GM21381 (cell line): ENCODE measurements around the gene KCTD19.

Experiments used
- ATAC-seq: cut with Tn5 transposase; IDR thresholded peaks from one replicate; pipeline ENCODE4 v1.9.1; 2021; ENCODE audit warnings: mild to moderate bottlenecking, moderate library complexity; ENCODE audit not compliant: unreplicated experiment

The KCTD19 gene

DNA sequence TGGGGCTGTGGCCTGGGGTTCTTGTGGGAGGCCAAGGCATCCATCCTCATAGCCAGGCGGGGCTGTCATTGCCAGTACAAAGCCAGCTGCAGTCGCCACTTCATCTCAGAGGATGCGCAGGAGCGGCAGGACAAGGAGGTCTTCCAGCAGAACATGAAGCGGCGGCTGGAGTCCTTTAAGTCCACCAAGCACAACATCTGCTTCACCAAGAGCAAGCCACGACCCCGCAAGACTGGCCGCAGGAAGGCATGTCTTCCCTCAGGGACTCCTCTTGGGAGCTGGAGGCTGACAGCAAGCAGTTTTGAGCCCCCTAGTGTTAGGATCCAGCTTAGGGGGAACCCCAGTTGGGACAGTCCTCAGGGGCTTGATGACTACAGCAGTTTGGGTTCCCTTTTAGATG lies 62.3 kb downstream of the KCTD19 start:
- no peak for ATAC-seq

DNA sequence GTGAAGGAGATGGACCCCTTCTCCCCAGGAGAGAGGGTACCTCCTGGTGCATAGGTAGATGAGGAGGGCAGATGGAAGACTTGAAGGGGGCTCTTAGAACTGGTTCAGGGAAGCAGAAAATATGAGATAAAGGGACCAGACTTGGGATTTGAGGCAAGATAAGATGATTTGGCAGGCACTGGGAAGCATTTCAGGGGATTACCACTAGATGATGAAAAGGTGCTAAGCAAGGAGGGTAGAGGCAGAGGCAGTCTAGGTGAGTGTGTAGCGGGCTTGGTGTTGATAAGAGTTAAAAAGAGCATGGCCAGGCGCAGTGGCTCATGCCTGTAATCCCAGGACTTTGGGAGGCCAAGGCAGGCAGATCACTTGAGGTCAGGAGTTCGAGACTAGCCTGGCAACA lies 63.3 kb downstream of the KCTD19 start:
- ATAC-seq, result no peak

DNA sequence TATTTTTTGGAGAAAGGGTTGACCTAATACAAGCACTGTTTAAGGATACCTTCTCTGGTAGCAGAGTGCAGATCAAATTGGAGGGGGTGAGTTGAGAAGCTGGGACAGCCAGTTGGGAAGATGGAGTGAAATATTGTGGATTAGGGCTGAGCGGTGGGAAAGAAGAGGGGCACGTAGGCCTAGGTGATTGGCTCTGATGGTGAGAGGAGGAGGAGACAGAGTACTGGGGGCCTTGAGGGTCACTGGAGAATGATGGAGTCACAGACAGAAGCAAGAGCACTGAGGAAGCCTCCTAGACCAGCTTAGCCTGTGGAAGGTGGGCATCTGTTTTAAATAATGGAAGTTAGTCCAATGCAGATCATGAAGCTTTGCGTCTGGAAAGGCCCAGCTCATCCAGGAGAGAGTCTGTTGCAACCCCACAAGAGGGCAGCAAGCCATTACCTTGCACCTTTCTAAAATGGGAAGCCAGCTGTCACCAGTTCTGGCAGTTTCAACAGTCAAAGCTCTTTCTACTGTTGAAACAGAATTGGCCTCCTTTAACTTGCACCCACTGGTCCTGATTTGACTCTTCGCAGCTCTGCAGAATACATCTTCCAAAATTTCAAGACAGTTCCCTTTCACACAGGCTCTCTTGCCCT lies 66.0 kb downstream of the KCTD19 start:
- no peak for ATAC-seq

DNA sequence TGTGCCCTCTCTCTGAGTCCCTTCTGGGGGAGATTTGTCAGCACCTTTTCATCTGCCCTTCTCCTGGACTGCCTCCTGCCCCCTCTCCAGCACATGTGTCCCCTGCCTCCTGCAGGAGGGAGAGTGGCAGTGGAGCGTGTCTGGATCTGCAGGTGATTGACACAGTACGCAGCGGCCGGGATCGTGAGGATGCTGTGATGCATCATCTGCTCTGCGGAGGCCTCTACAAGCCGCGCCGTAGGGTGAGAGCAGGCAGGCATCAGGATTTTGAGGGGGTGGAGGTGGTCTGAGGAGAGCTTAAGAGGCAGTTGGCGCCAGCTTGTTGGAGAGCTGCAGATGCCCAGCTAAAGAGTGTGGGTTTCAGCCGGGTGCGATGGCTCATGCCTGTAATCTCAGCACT lies 66.8 kb downstream of the KCTD19 start:
- ATAC-seq, result no peak

DNA sequence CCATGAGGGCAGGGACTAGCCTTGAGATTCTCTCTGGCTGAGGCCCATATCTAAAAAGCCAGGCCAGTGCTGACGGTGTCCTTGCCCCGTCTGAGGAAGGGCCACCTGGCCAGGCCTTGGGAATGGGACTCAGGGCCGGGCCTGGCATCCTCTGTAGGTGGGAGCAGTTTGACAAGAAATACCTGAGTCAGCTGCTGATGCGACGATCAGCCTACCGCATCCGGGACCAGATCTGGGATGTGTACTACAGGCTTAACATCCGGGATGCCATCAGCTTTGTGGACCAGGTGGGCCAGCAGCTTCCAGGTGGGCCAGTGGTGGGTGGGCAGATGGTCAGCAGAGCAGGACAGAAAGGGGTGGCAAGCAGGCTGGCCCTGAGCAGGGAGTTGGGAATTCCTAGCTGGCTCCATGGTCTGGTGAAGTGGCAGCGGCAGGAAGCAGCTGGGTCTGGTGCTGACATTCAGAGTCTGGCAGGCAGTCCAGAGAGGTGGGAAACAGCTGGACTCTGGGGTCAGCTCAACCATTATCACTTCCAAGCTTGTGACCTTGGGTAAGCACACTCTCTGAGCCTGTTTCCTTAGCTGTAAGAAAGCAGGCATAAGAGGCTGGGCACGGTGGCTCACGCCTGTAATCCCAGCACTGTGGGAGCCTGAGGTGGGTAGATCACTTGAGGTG lies 68.2 kb downstream of the KCTD19 start:
- no peak for ATAC-seq

DNA sequence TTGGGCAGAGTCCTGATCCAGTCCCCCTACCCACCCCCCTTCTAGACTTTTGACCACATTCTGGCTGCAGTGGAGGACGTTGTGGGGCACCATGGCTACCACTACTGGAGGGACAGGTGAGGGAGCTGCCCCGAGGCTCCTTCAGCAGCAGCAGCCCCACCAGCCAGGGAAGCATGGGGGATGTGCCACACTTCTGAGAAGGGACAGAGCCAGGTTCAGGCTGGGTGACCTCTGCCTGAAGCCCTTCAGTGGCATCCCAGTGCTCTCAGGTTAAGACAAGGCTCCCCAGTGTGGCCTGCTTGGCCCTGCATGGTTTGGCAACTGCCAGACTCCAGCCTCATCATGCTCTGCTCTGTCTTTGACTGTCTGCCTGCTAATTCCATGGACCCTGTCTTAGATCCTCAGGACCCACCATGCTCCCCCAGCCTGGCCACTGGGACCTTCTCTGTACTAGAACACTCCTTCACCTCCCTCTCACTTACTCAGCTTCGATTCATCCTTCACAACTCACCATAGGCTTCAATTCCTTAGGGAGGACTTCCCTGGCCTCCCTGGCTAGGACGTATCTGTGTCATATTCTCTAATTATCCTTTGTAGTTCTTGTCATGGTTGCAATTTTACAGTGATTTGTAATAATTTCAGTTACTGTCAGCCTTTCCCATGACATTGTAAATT lies 68.9 kb downstream of the KCTD19 start:
- ATAC-seq, result no peak

DNA sequence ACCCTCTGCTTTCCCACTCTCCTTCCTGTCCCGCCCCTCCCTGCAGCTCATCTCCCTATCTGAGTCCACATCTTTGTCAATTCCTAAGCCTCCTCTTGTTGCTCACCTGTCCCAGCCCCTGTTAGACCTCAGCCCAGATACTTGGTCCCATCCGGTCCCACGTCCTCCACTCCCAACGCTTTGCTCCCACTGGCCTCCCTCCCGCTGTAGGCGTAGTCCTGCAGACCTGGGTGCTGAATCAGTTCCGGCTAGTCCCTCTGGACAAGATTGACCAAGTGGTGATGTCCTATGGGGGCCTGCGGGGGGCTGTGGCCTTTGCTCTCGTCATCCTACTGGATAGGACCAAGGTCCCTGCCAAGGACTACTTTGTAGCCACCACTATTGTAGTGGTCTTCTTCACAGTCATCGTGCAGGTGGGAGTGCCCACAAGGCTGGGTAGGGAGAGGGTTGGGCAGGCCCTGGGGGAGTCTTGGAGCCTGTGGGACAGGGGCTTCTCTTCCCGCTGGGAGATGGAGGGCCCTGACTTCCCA lies 69.8 kb downstream of the KCTD19 start:
- no peak for ATAC-seq

DNA sequence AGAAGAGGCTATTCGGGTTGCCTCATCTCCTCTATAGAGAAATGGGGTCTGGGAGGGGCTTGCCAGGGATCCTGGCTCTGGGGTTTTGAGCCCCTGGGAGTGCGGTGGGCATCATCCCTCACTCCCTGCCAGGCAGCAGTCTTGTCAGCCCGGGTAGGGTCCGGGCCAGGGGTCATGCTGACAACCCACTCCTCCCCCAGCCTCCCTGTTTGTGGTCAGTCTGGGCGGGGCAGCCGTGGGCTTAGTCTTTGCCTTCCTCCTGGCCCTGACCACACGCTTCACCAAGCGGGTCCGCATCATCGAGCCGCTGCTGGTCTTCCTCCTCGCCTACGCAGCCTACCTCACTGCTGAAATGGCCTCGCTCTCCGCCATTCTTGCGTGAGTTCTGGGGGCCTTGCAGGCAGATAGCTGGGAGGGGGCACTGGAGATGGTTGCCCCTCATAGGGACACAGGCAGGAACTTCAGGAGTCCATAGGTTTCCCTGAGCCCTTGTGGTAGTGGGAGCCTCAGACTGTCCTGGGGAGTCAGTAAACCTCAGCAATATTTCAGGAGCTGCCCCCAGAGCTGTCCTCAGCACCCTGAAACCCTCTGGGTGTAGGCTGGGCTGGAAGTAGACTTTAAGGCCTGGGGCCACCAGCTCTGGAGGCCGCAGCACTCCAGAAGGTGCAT lies 70.9 kb downstream of the KCTD19 start:
- no peak for ATAC-seq

DNA sequence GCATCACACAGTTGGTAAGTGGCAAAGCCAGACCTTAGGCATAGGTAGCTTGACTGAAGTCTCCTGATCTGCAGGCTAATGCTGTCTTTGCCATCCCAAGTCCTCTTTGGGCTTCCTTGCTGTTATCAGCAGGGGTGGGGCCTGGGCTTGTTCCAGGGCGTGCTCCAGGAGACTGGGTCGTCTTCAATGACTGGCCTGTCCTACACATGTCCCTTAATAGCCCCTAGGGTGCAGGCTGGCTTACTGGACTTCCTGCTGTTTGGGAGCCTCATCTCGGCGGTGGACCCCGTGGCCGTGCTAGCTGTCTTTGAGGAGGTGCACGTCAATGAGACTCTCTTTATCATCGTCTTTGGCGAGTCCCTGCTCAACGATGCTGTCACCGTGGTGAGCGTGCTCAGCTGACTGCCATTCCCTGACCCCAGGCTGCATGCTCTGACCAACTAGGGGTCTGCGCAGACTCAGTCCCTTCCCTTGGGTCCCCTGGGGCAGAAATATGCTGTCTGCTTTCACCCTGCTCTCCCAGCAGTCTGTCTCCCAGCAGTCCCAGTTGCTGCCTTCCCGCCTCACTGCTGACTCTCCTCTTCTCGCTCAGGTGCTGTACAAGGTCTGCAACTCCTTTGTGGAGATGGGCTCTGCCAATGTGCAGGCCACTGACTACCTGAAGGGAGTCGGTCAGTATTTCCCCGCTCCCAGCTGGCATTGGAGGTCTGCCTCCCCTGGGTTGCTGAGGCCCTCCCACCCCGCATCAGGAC lies 71.6 kb downstream of the KCTD19 start:
- no peak for ATAC-seq

DNA sequence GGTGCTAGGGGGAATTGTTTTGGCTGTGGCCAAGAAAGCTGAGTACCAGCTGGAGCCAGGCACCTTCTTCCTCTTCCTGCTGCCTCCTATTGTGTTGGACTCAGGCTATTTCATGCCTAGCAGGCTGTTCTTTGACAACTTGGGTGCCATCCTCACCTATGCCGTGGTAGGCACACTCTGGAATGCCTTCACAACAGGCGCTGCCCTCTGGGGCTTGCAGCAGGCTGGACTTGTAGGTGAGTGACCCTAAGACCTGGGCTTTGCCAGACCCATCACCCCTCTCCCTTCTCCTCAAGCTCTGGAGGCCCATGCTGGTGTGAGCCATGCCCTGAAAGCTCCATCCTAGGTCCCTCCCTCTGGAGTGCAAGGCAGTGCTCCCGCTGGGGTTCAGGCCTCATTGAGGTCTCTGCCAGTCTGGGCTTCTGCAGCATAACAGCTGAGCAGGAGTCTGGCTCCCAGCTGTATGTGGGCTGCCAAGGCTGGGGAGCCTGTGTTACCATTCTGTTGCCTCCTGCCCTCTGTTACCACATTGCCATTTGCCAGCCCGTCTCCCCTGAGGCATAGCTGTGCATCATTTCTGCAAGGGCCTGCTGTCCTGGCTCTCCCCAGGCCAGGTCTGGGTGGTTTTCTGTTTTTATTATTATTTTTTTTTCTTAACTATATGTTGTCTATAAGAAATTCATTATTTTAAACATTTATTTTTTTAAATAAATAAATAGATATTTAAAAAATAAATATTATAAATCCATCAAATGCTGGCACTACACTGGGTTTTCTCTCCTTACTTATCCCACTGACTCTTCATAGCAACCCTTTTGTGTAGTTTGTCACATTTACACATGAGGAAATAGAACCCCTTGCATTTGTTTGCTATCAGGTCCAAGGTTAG lies 73.7 kb downstream of the KCTD19 start:
- no peak for ATAC-seq

DNA sequence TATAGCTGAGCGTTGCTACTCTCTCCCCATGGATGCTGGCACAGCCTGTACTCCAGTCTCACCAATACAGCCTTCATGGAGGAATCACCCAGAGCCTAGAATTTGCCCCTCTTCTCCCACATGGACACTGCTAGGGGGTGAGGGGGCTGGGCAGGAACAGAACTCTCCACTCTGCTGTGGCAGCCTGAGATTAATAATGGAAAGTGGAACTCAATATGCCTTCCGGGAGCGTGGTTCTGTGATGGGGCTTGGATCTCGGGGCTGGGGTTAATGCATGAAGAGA lies 76.6 kb downstream of the KCTD19 start:
- no peak for ATAC-seq

DNA sequence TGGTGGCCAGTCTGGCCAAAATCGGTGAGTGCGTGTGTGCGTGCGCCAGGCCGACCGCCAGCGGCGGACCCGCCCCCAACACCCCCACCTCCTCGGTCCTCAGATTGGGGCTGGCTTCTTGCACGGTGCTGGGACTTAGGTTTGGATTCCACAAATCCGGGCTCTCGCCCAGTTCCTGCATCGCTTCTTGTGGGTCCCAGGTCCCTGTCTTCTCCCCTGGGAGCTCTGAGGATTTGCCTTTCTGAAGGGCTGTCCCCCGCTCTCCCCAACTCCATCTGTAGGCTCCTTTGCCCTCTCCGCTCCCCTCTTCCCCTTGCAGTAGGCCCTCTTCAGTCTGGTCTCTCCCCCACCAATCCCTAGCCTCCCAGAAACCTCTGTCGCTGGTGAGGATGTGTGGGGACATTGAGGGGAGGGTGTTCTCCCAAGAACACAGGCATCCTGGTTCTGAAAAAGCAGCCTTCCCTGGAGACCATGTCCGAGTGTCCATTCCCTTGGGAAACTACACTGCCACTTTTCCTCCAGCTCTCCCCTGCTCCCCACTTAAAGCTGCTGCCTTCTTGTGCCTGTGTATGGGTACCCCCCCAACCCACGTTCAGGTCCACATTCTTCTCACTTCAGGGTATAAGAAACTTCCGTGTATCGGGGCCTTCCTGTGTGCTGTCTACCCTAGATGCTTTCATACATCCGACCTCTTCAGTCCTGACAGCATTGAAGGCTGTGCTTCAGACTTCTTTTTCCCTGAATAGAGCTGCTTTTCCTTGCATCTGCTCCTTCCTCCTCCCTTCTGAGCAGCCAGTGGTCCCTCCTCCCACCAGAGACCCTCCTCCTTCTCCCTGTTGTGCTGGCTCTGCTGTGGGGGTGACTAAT lies 77.1 kb downstream of the KCTD19 start:
- no peak for ATAC-seq

DNA sequence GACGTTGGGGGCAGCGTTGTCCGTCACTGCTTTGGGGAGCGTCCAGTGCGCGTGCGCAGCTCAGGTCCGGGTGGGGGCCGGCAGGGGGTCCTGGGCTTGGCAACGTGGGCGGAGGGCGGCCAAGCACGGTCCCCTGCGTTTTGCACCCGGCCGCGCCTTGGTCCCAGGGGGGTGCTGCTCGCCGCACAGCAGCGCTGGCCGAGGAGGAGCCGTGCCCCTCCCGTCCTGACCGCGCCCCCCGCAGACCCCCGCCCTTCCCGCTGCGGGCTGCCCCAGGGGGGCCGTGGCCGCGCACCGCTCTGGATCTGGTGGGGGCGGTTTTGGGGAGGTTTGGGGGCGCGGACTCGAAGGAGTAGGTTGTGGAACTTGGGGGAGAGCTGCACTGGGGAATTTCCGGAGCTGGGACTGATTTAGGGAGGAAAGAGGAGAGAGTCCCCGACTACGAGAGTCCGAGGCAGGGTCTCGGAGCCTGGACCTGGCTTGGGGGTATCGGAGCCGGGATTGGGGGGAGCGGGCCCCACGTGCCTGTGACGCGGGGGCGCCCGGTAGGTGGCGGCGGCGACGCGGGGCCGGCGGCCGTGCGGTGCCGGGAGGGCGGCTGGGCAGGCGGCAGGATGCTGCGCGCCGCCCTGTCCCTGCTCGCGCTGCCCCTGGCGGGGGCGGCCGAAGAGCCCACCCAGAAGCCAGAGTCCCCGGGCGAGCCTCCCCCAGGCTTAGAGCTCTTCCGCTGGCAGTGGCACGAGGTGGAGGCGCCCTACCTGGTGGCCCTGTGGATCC lies 78.0 kb downstream of the KCTD19 start, which contains the start of gene SLC9A5:
Gene SLC9A5 (plus strand): TSS at position 579 of the 777 bp plus-strand sequence. CDS start 36 bp downstream, at position 615.
- ATAC-seq, result no peak

DNA sequence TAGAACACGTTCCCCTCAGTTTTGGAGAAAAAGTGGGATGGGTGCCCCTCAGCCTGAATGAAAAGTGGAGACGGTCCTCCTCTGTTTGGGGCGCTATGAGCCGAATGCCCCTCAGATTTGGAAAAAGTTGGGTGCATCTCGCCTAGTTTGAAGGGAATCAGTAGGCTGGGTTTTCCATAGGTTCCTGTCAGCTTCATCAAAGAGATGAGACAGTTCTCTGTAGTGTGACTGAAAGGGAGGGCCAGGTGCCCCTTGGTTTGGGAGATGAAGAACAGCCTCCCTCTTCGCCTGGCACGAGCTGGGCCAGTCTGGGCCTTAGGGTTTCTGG lies 78.5 kb downstream of the KCTD19 start:
- no peak for ATAC-seq

DNA sequence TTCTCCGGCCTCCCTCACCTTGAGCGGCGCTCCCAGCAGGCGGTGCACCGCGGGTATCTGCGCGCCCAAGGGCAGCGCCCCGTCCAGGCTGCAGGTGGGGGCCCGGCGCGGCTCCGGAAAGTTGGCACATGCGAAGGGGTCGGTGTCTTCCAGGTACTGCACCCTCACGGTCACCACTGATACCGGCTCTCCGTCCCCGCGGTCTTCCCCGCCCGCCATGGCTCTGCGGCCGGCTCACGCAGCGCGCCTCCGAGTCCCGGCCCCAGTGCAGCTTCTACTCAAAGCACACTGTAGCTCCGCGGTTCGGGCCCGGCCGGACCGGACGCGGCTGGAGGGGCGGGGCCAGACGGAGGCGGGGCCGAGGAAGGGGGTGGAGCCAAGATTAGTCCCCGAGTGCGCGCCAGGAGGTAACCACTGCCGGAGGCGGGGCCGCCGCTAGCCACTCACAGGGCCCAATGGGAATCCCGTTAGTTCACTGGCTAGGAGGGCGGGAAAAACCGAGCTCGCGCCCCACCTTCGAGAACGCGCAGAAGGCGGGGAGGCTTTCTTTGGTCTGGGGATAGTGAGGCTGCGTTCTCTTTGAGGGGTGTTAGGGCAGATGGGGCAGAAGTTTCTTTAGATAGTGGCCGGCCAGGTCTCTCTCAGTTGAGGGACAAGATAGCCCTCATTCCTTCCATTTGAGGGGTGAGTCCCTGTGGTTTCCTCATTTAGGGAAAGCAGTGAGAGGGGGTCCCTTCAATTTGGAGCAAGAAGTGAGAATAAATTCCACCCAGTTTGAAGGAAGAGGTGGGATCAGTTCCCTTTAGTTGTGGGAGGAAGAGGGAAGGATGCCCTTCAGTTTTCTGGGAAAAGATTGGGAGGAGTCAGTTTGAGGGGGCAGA lies 79.1 kb downstream of the KCTD19 start, which contains the start of gene FHOD1:
Gene FHOD1 (minus strand): TSS at position 290 of the 881 bp plus-strand sequence. CDS start 71 bp downstream, at position 219.
- peak; percentile 46 for ATAC-seq

DNA sequence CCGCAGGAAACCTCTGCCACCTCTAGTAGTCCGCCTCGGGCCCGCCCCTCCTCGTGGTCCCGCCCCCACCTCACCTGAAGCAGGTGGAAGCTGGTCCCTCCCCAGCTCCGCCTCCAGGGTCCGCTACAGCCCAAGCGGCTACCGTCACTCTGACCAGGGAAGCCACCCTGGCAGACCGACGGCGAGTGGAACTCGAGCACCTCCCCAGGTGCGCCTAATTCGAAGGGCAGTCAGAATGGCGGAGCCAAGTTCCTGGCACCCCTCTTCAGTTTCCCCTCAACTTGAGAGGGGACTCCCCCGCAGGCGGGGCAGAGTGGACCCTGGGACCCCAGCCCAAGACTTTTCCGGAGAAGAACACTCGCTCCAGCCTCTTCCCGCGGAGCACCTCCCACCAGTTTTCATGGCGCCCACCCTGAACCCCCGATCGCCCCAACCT lies 79.8 kb downstream of the KCTD19 start:
- ATAC-seq, result peak; percentile 21

DNA sequence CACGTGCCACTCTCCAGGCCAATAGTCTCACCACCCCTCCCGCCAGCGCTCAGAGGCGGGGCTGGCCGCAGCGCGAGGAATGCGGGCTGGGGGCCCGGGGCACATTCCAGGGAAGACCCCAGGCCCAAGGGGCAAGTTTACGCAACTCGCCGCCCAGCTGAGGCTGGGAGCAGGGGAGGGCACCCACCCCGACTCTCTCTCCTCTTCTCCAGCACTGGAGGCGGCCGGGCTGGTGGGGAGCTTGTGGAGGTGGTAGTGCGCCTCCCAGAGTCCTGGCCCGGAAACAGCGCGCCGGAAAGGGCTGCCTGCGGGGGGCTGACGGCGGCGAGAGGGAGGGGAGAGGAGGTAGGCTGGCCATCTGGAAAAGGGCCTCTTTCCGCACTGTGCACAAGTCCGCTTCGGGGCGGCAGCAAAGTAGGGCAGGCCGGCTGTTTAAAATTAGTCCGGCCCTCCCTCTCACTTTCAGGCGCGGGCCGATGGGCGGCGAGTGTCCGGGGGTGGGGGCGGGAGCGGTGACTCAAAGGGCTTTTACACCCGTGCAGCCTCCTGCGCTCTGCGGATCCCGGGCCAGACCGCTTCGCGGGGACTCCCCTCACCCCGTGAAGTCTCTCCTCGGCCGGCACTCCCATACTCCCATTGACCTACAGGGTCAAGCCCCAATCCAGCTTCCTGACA lies 80.3 kb downstream of the KCTD19 start:
- ATAC-seq, result peak; percentile 18
